NCI-H460 (cell line): ENCODE measurements around the gene BMP4. TPM values are rescaled to one million over a fixed set of nuclear protein-coding genes. Genes with fewer than 3 reads are reported as not detected.
"Not testable (repeated sequence)": the region's sequence is repeated elsewhere in the genome, so short reads cannot be mapped to it uniquely, and the experiment has no call there.

ENCODE experiments used
- DNase-seq: peaks from one replicate; pipeline ENCODE4 v3.0.0-alpha.2; 2016; ENCODE audit warnings: low read depth; ENCODE audit errors: extremely low read depth
- polyA plus RNA-seq: library from polyadenylated mRNA; depleted of rRNA; stranded (reverse); fragments of >200 nt; gene quantifications from 2 replicates; pipeline ENCODE4 v1.2.3, GENCODE V29; 2014; cell fraction: nucleus; rRNA removed
- total RNA-seq: library from RNA; depleted of rRNA; stranded (reverse); fragments of >200 nt; shearing (Covaris generic); gene quantifications from 2 replicates; pipeline ENCODE4 v1.2.3, GENCODE V29; 2014; rRNA removed

The BMP4 gene
- not detected in 2 replicates for total RNA-seq
- polyA plus RNA-seq: not detected in 2 replicates

GRCh38 chr14:53956427-53957201 is at the start of gene BMP4:
BMP4 (minus strand) TSS chr14:53956825; CDS start chr14:53952222, 4,603 bp downstream.
- DNase-seq: no peak

DNA sequence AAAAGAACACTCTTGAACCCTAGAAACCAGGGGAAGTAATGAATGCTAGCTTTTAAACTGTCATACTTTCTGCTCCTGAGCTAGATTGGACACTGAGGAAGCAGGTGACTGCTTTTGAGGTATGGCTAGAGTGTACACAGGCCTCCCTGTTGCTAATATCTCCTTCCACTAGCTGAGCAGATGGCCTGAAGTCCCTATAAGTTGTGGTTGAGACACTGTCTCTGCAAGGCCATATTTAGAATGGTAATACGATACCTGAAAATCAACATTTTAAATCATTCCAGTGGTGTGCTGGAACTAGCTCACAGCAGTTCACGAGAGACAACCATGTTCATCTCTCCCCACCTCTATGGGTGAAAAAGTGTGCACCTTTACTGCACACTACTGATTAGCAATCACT is 46.4 kb upstream of the BMP4 start:
- DNase-seq: no peak

DNA sequence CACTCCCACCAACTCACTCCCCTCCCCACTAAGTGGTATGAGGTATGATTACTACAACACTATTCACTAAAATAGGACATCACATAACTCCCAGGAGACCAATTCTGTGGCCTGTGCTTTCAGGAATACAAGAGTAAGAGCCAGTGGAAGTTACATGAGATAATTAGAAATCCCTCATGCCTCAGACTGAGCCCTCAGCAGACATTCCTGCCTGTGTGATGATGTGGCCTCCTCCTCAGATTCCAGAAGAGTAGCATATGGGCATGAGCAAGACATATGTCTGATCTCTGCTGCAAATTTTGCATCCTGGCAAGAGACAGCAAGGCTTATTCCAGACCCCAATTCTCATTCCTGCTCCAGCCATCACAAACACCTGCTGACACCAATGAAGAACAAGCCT is 46.0 kb upstream of the BMP4 start:
- no peak for DNase-seq

GRCh38 chr14:54001189-54001878 is 44.7 kb upstream of the BMP4 start:
- no peak for DNase-seq

DNA sequence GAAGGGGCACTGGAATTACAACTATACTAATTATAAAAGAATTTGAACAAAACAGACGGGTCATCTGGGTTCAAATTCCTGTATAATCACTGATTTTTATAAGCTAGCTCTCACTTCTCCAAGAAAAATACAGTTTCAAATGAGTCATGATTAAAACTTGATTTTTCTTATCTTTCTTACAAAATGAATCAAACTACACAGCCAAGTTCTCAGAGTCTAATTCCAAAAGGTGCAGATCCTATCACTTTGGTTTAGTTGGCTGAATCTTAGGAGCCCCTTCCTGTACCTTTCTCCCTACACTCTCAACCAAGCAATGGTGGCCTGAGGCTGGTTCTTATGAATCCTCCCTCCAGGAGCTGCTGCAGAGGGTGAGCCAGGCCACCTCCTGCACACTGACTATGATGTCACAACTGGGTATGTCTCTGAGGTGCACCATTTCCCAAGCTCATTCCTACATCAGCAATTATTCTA is 43.8 kb upstream of the BMP4 start:
- DNase-seq: no peak

DNA sequence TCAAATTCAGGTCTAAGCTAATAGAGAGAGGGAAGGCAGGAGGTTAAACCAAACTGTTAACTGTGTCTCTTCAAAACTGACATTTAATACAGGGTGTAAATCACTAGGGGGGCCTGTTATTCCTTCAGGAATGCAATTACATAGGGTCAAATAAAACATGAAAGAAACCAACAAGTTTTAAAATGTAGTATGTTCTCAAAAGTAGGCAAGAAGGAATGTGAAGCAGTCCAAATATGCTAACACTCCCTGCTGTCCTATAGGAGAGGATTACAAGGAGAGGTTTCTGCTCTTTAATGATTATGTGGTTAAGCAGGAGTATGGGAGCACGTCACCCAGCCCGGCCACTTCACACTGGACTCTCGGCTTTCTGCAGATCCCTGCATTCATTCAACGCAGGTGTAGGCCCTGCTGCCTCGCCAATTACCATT is 42.5 kb upstream of the BMP4 start:
- DNase-seq: no peak

DNA sequence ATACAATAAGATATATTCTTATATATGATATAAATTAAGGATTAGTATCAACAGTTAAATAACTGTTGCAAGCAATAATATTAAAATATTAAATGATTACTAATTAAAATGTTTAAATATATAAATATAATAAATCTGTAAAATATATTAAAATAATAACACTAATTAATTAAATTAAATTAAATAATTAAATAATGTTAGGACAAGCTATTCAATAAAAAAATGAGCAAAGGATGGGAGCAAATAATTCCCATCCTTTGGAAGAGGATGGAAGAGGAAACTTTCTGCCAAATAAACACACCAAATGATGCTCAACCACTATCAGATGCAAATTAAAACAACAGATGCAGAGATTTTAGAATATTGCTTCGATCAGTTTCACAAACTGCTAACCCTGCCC is 39.4 kb upstream of the BMP4 start:
- no peak for DNase-seq

DNA sequence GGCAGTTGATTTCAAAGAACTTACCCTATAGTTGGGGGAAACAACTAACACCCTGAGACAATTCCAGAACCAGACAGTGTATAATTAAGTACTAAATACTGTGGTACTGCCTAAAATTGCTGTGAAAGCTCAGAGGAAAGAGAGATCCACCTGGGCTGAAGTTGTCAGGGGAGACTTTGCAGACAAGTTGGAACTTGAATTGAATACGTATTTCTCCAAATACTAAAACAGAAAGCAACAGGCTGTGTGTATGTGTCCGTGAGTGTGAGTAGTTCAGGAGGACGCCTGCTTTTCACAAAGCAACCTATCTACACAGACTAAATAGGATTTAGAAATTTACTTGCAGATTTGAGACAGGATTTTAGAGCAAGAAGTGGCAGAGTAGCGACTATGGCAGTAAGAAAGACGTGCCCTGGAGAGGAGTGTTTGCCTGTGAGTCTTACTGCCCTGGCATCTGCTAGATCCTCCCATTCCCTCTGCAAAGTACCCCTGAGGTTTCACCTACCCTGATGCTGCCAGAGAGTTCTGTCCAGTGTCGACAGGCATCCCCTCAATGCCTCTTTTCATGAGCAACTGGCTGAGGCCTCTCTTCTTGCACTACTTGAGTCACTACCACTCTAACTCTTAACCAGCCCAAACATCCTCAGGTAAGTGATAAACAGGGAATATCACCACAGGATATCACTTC is 37.4 kb upstream of the BMP4 start:
- no peak for DNase-seq

DNA sequence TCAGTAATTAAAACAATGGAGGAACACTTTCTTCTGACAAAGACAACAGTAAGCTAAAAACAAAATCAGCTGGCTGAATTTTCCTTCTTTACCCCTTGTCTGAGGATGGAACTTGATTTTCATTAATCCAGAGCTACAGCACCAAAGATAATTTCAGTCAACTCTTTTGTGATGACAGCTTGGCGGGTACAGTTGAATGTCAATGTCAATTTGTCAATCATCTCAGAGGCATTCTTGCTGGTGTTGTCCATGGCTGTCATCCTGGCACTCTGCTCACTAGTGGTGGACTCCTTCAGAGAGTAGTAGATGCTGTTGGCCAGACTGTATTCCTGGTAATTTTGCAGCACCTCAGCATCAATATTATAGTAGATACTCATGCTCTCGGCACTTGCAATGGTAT is 34.4 kb upstream of the BMP4 start:
- DNase-seq: no peak

- DNase-seq: not testable (repeated sequence)
Measured at GRCh38 chr14:53986718-53987117, 30.1 kb upstream of the BMP4 start.

DNA sequence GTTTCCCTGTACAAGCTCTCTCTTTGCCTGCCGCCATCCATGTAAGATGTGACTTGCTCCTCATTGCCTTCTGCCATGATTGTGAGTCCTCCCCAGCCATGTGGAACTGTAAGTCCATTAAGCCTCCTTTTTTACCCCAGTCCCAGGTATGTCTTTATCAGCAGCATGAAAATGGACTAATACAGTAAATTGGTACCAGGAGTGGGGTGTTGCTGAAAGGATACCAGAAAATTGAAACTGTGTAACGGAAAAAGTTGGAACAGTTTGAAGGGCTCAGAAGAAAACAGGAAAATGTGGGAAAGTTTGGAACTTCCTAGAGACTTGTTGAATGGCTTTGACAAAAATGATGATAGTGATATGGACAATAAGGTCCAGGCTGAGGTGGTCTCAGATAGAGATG is 28.3 kb upstream of the BMP4 start:
- not testable (repeated sequence) for DNase-seq

- DNase-seq: no peak
Measured at GRCh38 chr14:53983112-53983511, 26.5 kb upstream of the BMP4 start.

GRCh38 chr14:53982546-53982945 is 25.9 kb upstream of the BMP4 start:
- no peak for DNase-seq

DNA sequence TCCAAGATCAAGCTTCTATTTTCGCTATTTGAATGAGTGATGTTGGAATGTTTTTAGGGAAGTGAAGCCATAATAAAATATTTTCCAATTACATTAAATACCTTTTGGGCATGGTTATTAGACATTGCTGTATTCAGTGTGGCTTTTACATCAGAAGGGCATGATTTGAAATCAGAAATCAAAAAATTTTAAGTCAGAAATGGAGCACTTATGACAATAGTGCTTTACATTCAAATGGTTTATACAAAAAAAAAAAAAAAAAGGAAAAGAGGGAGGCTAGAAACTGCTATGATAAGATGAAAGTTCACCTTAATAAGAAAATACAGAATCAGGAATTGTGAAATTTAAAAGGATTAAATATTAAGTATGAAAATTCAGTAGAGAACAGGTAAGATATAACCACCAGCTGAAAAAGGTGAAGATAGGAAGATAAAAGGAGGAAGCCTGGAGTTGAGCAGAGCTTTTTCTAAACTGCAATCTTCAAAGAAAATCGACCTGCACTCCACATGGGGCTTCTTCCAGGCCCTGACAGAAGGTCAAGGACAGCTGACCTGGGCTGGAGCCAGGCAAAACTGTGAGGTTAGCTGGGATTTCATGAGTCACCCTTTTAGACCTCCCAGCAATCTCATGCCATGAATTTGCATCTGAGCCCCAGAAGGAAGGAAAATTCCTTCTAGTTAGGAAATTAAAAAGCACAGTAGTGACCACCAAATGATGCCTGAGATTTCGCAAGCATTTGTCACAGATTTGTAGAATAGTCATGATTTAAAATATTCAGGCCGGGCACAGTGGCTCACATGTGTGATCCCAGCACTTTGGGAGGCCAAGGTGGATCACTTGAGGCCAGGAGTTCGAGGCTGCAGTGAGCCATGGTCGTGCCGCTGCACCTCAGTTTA is 23.4 kb upstream of the BMP4 start:
- no peak for DNase-seq

GRCh38 chr14:53979113-53979681 is 22.6 kb upstream of the BMP4 start:
- DNase-seq: no peak

DNA sequence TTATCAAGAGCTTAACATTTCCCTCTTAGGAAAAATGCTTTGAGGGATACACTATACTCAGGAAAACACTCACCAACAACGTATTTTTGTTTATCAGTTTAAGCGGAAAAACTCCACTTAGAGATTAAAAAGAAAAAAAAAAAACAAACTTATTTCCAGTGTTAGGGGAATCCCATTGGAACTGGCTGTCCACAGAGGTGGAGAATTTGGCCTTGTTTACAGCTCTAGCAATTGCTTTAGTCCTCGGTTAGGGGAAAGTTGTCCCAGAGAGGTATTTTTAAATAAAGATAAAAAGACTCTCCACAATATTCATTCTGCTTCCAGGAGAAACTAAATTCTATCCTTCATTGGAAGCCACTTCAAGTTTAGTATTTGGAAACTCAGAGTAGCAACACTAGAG is 21.6 kb upstream of the BMP4 start:
- no peak for DNase-seq

DNA sequence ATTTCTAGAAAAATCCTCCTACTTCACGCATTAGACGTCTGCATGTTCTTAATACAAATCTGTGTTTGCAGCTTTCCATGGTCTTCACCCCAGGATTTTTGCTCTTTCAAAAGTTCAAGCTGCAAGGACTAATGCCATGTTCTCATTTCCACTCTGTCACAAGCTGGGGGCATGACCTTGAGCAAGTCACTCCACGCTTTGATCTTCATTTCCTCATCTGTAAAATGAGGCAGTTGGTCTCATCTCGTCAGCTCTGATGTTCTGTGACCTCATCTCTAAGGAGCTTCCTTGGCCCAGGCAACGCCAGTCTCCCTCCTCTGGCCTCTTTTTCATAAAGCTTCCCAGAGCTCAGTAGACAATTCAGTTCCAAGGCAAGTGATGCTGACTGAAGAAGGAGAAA is 18.8 kb upstream of the BMP4 start:
- DNase-seq: no peak

- DNase-seq: no peak
Measured at GRCh38 chr14:53971521-53971920, 14.9 kb upstream of the BMP4 start.

DNA sequence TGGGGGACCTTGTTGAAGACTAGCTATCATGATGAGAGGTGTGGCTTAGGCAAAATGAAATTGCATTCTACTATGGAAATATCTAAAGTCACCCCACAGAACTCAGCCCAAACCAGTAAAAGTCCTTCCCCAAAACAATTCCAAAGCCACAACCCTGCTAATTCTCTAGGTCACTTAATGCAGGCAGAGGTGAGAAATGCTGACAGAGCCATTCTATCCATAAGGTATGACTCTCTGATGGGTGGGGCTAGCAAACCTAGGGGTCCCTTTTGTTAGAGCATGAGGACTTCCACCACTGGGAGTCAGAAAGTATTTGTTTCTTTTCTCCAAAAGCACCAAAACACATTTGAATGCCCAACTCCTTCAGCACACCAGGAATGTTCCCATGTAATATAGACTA is 12.7 kb upstream of the BMP4 start:
- DNase-seq: no peak

- DNase-seq: no peak
Measured at GRCh38 chr14:53968726-53969125, 12.1 kb upstream of the BMP4 start.
